VCaP (cell line): ENCODE measurements around the gene ALG3.

ENCODE experiments used
- H3K27ac ChIP-seq: fragments of 450-650 bp; 2 replicates; pipeline ENCODE4 v1.5.1; 2017
- TF ChIP-seq, protein P1 (sequence below): fragments of 450-650 bp; conservative IDR thresholded peaks from 2 replicates; pipeline ENCODE4 v1.5.1; 2017; ENCODE audit warnings: mild to moderate bottlenecking, moderate library complexity

Gene ALG3

DNA sequence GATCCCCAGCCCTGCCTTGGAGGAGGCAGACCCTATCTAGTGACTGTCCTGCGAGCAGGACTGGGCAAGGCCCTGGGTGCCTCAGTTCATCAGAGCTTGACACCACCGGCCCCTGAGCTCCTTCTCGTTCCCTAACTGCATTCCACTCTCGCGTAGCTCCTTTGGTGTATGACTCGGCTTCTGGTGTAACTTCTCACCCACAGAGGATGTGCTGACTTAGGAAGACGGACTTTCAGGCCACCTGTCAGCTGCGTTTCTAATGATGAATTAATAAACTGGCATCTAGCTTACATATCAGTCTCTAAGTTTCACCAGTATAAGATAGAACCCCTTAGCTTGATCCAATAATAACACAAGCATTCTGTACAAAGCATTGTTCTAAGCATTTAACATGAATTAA lies 45.2 kb downstream of the ALG3 start:
- no peak overlapping the region for H3K27ac ChIP-seq
- TF ChIP-seq, protein P1, sequence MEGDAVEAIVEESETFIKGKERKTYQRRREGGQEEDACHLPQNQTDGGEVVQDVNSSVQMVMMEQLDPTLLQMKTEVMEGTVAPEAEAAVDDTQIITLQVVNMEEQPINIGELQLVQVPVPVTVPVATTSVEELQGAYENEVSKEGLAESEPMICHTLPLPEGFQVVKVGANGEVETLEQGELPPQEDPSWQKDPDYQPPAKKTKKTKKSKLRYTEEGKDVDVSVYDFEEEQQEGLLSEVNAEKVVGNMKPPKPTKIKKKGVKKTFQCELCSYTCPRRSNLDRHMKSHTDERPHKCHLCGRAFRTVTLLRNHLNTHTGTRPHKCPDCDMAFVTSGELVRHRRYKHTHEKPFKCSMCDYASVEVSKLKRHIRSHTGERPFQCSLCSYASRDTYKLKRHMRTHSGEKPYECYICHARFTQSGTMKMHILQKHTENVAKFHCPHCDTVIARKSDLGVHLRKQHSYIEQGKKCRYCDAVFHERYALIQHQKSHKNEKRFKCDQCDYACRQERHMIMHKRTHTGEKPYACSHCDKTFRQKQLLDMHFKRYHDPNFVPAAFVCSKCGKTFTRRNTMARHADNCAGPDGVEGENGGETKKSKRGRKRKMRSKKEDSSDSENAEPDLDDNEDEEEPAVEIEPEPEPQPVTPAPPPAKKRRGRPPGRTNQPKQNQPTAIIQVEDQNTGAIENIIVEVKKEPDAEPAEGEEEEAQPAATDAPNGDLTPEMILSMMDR = no peak

DNA sequence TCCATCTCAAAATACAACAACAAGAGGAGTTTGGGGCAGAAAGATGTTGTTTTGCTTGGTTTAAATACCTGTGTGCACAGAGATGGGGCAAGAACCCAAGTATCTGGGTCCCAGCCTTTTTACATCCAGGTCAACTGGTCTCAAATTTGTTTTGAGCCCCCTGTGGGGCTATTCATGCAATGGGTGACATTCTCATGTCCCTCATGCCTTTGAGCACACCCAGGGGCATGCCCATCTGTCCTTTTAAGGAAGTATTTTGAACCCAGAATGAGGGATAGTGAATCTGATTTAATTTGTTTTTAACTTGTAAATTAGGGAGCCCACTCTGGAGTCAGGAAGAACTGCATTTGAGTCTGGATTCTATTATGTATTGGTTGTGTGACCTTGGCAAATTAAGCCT lies 47.9 kb downstream of the ALG3 start:
- TF ChIP-seq, protein P1 = no peak
- H3K27ac ChIP-seq = no peak overlapping the region

DNA sequence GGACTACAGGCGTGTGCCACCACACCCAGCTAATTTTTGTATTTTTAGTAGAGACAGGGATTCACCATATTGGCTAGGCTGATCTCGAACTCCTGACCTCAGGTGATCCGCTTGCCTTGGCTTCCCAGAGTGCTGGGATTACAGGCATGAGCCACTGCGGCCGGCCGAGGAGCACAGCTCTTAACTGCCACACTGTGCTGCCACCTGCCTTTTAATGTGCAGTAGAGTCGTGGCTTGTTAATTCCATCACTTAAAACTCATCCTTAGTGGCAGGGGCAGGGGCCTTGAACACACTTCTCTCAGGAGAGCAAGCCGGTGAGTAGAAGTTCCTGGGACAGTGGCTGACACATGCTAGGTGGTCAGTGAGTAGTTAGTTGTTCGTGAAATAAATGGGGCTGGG lies 50.3 kb downstream of the ALG3 start:
- no peak overlapping the region for H3K27ac ChIP-seq
- TF ChIP-seq, protein P1 = no peak

DNA sequence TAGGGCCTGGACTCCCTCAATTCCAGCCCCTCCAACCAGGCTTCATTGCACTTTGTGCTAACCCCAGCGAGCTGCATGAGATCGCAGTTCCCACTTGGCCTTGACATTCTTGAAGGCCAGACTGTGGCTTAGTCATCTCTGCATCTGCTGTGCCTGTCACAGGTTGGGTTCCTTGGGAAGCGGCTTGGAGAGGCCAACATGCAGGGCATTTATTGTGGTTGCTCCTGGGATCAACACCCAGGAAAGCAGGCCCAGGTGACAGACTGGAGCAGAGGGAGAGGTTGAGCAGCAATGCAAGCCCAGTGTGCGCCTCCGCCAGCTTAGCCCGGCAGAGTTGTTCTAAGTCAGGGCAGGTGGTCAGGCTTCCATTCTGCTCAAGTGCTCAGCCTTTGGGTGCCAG lies 52.2 kb downstream of the ALG3 start:
- no peak overlapping the region for H3K27ac ChIP-seq
- TF ChIP-seq, protein P1 = no peak

DNA sequence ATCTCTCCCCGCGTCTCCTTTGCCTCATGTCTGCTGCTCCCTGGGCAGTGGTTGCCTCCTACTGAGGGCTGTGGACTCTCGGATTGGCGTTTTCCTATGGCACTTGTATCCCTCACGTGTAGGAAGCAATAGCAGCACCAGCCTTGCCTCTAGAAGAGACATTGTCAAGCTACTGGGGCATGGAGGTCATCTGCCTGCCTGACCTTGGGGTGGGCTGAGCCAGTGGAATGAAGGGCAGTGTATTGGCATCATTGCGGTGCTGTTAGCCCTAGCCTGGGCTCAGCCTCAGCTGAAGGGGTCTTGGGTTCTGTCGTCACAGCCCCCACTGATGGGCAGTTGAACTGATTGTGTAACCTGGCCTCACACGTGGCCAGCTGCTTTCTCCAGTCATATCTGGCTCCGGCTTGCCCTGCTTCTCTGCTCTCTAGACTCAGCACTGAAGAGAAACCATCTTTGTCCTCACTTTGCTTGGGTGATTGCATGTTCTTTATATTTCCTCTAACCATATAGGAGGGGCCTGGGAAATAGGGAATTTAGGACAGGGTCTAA lies 54.7 kb downstream of the ALG3 start:
- TF ChIP-seq, protein P1 = no peak
- H3K27ac ChIP-seq = no peak overlapping the region

DNA sequence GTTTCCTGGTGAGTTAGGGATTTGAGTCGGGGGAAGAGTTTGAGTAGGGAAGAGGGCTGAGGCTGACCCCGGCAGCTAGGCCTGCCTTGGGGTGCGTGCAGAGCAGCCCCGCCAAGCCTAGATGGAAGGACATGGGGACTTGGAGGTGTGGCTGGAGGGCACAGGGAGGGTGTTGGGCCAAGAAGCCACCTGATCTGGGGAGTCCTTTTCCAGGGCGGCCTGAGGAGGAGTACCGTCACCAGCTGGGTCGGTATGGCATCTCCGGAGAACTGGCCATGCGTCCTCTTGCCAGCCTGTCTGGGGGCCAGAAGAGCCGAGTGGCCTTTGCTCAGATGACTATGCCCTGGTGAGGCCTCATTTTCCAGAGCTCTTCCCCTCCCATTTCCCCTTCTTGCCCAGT lies 55.9 kb downstream of the ALG3 start:
- TF ChIP-seq, protein P1 = no peak
- no peak overlapping the region for H3K27ac ChIP-seq
